ENCODE results near the gene LRRC4C.

Gene LRRC4C

DNA sequence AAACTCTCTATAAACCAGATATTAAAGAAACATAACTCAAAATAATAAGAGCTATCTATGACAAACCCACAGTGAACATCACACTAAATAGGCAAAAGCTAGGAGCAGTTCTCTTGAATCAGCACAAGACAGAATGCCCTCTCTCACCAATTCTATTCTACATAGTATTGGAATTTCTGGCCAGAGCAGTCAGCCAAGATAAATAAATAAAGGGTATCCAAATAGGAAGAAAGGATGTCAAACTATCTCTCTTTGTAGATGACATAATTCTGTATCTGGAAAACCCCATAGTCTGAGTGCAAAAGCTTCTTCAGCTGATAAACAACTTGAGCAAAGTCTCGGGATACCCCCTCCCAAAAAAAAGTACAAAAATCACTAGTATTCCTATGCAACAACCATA, 359.8 kb downstream of the LRRC4C start:
- Histone ChIP-seq H3K9me3 (ENCODE audit: control insufficient read depth, insufficient read depth, low read length) (no peaks in the 10 kb centered on the region), H3K4me3 (ENCODE audit: low read length) (no peak overlapping the region), H3K27me3 (ENCODE audit: control insufficient read depth, insufficient read depth, low read length) (no peaks in the 10 kb centered on the region), H3K27ac (ENCODE audit: low read length) (no peak overlapping the region), H3K4me1 (ENCODE audit: control insufficient read depth, insufficient read depth, low read length) (no peaks in the 10 kb centered on the region), H3K36me3 (ENCODE audit: control insufficient read depth, insufficient read depth, low read length) (no peaks in the 10 kb centered on the region)
- no CpG with 5 or more reads among the region's 1 CpG for WGBS (ENCODE audit: insufficient coverage, insufficient read length)
- no peak for DNase-seq (ENCODE audit: low read depth, low spot score)

DNA sequence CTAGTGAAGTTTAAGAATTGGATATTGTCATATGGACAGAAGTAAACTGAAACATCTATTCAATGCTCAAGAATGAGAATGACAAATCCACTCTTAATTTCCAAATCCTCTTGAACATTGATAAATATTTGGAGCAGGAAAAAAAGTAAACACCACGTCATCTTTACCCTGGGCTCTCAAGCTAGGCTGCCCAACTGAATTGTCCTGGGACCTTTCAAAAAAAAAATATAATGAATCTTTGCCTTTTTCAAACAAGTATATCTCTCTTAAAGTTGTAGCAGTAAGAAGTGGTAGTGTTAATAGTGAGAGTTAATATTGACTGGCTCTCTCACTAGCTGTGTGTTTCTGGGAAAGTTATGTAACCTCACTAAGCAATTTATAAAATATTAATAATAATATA, 374.3 kb downstream of the LRRC4C start:
- no peaks in the 10 kb centered on the region for H3K4me1 ChIP-seq (ENCODE audit: control insufficient read depth, insufficient read depth, low read length)
- no peak overlapping the region for H3K4me3 ChIP-seq (ENCODE audit: low read length)
- H3K27ac ChIP-seq (ENCODE audit: low read length), result no peak overlapping the region
- H3K9me3 ChIP-seq (ENCODE audit: control insufficient read depth, insufficient read depth, low read length), result no peaks in the 10 kb centered on the region
- H3K36me3 ChIP-seq (ENCODE audit: control insufficient read depth, insufficient read depth, low read length), result no peaks in the 10 kb centered on the region
- no peaks in the 10 kb centered on the region for H3K27me3 ChIP-seq (ENCODE audit: control insufficient read depth, insufficient read depth, low read length)
- DNase-seq (ENCODE audit: low read depth, low spot score), result no peak
- WGBS (ENCODE audit: insufficient coverage, insufficient read length), result no CpG with 5 or more reads among the region's 1 CpG

DNA sequence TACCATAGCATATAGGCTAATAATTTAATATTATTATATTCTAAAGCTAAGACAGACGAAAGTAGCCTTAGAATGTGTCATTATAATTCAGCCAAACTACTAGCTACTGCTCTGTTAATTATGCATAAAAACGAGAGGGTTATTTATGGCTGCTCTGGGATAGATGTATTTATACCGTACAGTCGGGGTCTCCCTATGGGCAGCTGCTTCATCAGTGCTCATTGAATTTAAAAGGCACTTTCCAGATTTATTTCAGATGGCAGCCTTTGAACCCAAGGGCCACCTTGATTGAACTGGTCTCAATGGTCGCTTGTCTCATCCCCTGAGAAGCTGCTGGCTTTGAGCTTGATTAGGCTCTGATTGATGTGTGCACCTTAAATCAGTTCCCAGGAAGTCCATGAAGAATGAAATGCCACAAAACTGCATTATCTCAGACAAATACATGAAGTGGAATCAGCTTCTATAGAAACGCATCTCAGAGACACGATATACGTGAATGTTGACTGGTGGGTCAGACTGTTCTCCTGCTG, 377.6 kb downstream of the LRRC4C start:
- no CpG with 5 or more reads among the region's 8 CpGs for WGBS (ENCODE audit: insufficient coverage, insufficient read length)
- H3K4me3 ChIP-seq (ENCODE audit: low read length), result no peak overlapping the region

DNA sequence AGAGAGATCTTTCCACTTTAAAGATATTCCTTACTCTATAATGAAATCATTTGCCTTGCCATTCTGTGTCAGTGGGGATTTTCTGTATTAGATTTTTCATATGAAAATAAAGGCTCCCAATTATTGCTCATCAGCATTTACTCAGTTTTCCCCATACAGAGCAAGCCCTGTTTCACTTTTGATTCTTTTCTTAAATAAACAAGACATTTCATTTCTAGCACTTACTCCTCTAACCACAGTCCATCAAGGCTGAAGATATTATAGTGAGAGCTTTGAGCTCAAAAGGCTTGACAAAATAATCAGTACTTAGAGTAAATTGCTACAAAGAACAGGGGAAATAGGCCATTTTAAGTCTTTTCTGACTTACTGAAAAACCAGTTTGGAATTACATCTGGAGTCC, 385.1 kb downstream of the LRRC4C start:
- Histone ChIP-seq H3K4me3 (ENCODE audit: low read length) (no peak overlapping the region), H3K4me1 (ENCODE audit: control insufficient read depth, insufficient read depth, low read length) (no peaks in the 10 kb centered on the region), H3K9me3 (ENCODE audit: control insufficient read depth, insufficient read depth, low read length) (peaks cover 1% of the 10 kb centered on the region; the same call in 1 of the 2 replicates), H3K27me3 (ENCODE audit: control insufficient read depth, insufficient read depth, low read length) (no peaks in the 10 kb centered on the region), H3K27ac (ENCODE audit: low read length) (no peak overlapping the region), H3K36me3 (ENCODE audit: control insufficient read depth, insufficient read depth, low read length) (no peaks in the 10 kb centered on the region)
- no peak for DNase-seq (ENCODE audit: low read depth, low spot score)

More for the DNA sequence above, 377.6 kb downstream of the LRRC4C start:
- H3K27me3 ChIP-seq (ENCODE audit: control insufficient read depth, insufficient read depth, low read length), result no peaks in the 10 kb centered on the region
- H3K36me3 ChIP-seq (ENCODE audit: control insufficient read depth, insufficient read depth, low read length), result no peaks in the 10 kb centered on the region
- H3K4me1 ChIP-seq (ENCODE audit: control insufficient read depth, insufficient read depth, low read length), result no peaks in the 10 kb centered on the region
- H3K27ac ChIP-seq (ENCODE audit: low read length), result no peak overlapping the region
- DNase-seq (ENCODE audit: low read depth, low spot score), result no peak
- H3K9me3 ChIP-seq (ENCODE audit: control insufficient read depth, insufficient read depth, low read length), result peaks cover 1% of the 10 kb centered on the region; the same call in 1 of the 2 replicates

DNA sequence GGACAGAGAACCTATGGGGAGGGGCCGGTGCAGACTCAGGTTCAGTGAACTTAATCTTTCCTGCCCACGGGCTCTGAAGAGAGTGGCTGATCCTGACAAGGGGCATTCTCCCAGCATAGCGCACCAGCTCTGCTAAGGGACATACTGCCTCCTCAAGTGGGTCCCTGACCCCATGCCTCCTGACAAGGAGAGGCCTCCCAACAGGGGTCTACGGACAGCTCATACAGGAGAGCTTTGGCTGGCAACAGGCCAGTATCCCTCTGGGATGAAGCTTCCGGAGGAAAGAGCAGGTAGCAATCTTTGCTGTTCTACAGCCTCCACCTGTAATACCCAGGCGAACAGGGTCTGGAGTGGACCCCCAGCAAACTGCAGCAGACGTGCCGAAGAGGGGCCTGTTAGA, 394.0 kb downstream of the LRRC4C start:
- Histone ChIP-seq H3K27ac (ENCODE audit: low read length) (no peak overlapping the region), H3K27me3 (ENCODE audit: control insufficient read depth, insufficient read depth, low read length) (no peaks in the 10 kb centered on the region), H3K36me3 (ENCODE audit: control insufficient read depth, insufficient read depth, low read length) (no peaks in the 10 kb centered on the region), H3K4me3 (ENCODE audit: low read length) (no peak overlapping the region), H3K4me1 (ENCODE audit: control insufficient read depth, insufficient read depth, low read length) (no peaks in the 10 kb centered on the region), H3K9me3 (ENCODE audit: control insufficient read depth, insufficient read depth, low read length) (no peaks in the 10 kb centered on the region)
- no CpG with 5 or more reads among the region's 8 CpGs for WGBS (ENCODE audit: insufficient coverage, insufficient read length)
- no peak for DNase-seq (ENCODE audit: low read depth, low spot score)

DNA sequence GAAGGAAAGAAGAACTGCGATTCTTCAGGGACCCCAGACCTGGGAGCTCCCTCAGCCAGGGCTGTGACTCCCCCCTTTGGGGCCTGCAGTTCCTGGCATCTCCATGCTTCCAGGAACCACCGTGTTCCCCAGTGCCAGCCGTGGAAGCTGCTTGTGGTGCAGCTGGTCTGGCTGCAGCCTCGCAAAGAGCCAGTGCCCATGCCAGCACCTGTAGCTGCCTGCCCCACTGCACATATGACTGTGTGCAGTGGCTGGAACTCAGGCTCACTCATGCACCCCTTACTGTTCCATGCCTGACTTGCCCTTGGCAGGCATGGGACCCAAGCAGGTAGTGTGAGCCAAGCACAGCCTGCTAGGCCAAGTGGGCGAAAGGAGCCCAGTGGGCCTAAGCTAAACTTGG, 401.3 kb downstream of the LRRC4C start:
- no peaks in the 10 kb centered on the region for H3K36me3 ChIP-seq (ENCODE audit: control insufficient read depth, insufficient read depth, low read length)

DNA sequence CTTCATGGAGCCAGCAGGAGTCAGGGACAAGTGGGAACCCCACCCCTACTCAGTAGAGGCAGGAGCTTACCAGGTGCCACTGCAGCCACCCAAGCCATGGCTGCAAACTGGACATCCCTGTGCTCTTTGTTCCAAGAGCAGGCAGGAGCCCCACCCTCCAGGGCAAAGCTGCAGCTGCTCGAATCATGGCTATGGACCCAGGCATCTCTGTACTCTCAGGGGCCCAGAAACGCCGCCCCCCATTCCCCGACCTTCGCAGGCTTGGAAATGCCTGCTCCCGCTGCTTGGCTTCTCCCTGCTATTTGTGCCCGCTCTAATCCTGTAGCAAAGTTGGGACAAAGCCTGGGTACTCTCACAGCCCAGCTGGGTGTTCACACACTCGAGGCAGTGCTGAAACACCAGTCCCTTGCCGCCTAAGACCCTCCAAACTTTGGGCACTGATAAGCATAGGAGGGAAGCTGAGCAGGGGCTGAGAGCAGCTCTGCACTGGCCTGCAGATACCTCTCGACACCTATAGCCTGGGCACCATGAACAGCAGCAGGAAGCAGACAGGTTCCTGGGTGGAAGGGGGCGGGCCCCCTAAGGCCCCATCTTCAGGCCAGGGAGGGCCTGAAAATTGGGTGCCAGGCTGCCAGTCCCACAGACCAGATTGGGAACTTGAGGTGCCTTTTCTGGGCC, 402.4 kb downstream of the LRRC4C start:
- Histone ChIP-seq H3K27ac (ENCODE audit: low read length) (no peak overlapping the region), H3K36me3 (ENCODE audit: control insufficient read depth, insufficient read depth, low read length) (no peaks in the 10 kb centered on the region), H3K4me3 (ENCODE audit: low read length) (no peak overlapping the region), H3K27me3 (ENCODE audit: control insufficient read depth, insufficient read depth, low read length) (no peaks in the 10 kb centered on the region), H3K4me1 (ENCODE audit: control insufficient read depth, insufficient read depth, low read length) (no peaks in the 10 kb centered on the region), H3K9me3 (ENCODE audit: control insufficient read depth, insufficient read depth, low read length) (no peaks in the 10 kb centered on the region)
- no CpG with 5 or more reads among the region's 11 CpGs for WGBS (ENCODE audit: insufficient coverage, insufficient read length)
- DNase-seq (ENCODE audit: low read depth, low spot score), result no peak

More for the DNA sequence above, 401.3 kb downstream of the LRRC4C start:
- no CpG with 5 or more reads among the region's 5 CpGs for WGBS (ENCODE audit: insufficient coverage, insufficient read length)
- Histone ChIP-seq H3K27ac (ENCODE audit: low read length) (no peak overlapping the region), H3K27me3 (ENCODE audit: control insufficient read depth, insufficient read depth, low read length) (no peaks in the 10 kb centered on the region), H3K4me3 (ENCODE audit: low read length) (no peak overlapping the region), H3K9me3 (ENCODE audit: control insufficient read depth, insufficient read depth, low read length) (no peaks in the 10 kb centered on the region), H3K4me1 (ENCODE audit: control insufficient read depth, insufficient read depth, low read length) (no peaks in the 10 kb centered on the region)
- no peak for DNase-seq (ENCODE audit: low read depth, low spot score)

DNA sequence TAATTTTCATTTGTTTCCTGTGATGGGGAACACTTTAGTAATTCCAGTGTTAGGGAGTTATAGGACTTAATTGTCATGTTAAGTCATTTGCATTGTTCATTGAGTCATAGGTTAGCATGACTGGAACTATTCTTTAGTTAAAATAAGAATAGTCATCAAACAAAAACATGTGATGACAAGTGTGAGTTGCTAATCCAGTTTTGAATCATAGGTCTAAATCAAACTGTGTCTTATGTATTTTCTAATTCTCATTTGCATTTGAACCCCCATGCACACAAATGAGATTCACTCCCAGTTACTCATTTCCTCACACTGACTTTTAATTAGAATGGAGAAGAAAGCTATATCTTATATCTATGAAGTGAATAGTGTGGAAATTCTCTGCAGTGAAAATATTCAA, 405.6 kb downstream of the LRRC4C start:
- no peaks in the 10 kb centered on the region for H3K4me1 ChIP-seq (ENCODE audit: control insufficient read depth, insufficient read depth, low read length)
- H3K27me3 ChIP-seq (ENCODE audit: control insufficient read depth, insufficient read depth, low read length), result no peaks in the 10 kb centered on the region
- H3K36me3 ChIP-seq (ENCODE audit: control insufficient read depth, insufficient read depth, low read length), result no peaks in the 10 kb centered on the region
- no peak for DNase-seq (ENCODE audit: low read depth, low spot score)
- H3K4me3 ChIP-seq (ENCODE audit: low read length), result no peak overlapping the region
- H3K9me3 ChIP-seq (ENCODE audit: control insufficient read depth, insufficient read depth, low read length), result no peaks in the 10 kb centered on the region
- H3K27ac ChIP-seq (ENCODE audit: low read length), result no peak overlapping the region

DNA sequence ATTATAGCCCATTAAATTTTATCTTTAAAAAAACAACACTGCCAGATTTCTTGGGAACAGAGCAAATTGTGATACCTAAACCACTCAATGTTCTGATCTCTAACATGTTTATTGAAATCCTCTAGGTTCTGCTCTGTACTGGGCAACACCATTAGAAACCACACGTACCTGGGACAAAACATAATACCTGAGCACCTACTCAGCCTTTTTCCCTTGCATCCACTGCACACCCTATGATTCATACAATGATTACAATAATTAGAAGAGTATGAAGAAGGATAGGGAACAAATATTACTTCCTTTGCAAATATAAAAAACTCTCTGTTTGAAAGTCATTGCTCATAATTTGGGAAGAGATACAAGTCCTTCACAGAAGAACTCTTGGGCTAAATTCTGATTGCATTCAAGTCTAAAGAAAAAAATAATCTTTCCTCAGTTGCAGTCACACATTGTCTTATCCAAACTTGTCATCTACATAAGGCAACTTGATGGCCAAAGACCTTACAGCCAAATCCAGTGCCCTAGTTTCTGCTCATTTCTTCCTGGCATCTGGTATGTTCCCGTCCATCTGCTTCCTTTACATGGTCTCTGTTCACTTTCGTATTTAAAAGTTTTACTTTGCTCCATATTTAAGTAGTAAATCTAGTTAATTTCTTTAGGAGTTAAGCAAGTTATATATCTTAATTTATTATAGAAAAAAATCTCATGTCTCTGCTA, 407.4 kb downstream of the LRRC4C start:
- Histone ChIP-seq H3K4me1 (ENCODE audit: control insufficient read depth, insufficient read depth, low read length) (no peaks in the 10 kb centered on the region), H3K9me3 (ENCODE audit: control insufficient read depth, insufficient read depth, low read length) (no peaks in the 10 kb centered on the region), H3K4me3 (ENCODE audit: low read length) (no peak overlapping the region), H3K36me3 (ENCODE audit: control insufficient read depth, insufficient read depth, low read length) (no peaks in the 10 kb centered on the region), H3K27ac (ENCODE audit: low read length) (no peak overlapping the region), H3K27me3 (ENCODE audit: control insufficient read depth, insufficient read depth, low read length) (no peaks in the 10 kb centered on the region)
- no peak for DNase-seq (ENCODE audit: low read depth, low spot score)
- no CpG with 5 or more reads among the region's 3 CpGs for WGBS (ENCODE audit: insufficient coverage, insufficient read length)

DNA sequence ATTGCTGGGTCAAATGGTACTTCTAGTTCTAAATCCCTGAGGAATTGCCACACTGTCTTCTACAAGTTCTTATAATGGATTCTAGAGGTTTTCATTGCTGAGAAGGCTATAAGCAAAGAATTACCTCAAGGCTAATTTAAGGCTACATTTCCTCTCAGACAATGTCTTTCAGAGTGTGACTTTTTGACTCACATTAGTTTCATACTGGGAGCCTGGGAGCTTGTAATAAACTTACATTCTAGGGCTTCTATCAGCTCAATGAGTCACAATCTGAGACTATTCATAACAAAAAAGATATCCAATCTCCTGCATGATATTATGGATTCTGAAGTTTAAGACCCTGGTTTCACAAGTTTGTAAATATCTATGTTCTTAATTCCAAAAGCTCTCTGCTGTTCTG, 408.7 kb downstream of the LRRC4C start:
- Histone ChIP-seq H3K27me3 (ENCODE audit: control insufficient read depth, insufficient read depth, low read length) (no peaks in the 10 kb centered on the region), H3K4me3 (ENCODE audit: low read length) (no peak overlapping the region), H3K27ac (ENCODE audit: low read length) (no peak overlapping the region), H3K4me1 (ENCODE audit: control insufficient read depth, insufficient read depth, low read length) (no peaks in the 10 kb centered on the region), H3K36me3 (ENCODE audit: control insufficient read depth, insufficient read depth, low read length) (no peaks in the 10 kb centered on the region), H3K9me3 (ENCODE audit: control insufficient read depth, insufficient read depth, low read length) (no peaks in the 10 kb centered on the region)
- no peak for DNase-seq (ENCODE audit: low read depth, low spot score)

DNA sequence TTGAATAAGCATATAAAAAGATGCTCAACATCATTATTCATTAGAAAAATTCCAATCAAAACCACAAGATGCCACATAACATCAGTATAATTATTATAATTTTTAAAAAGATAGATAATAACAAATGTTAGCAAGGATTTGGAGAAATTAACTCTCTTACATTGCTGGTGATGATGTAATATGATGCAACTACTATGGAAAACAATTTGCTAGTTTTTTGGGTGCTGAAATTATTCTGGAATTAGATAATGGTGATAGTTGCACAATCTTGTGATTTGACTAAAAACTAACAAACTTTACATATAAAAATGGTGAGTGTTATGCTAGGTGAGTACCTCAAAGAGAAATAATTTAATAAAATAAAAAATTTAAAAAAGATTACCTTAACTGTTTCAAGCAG, 412.2 kb downstream of the LRRC4C start:
- no peak for DNase-seq (ENCODE audit: low read depth, low spot score)
- H3K4me3 ChIP-seq (ENCODE audit: low read length), result no peak overlapping the region
- H3K36me3 ChIP-seq (ENCODE audit: control insufficient read depth, insufficient read depth, low read length), result no peaks in the 10 kb centered on the region
- no peaks in the 10 kb centered on the region for H3K9me3 ChIP-seq (ENCODE audit: control insufficient read depth, insufficient read depth, low read length)
- no peaks in the 10 kb centered on the region for H3K27me3 ChIP-seq (ENCODE audit: control insufficient read depth, insufficient read depth, low read length)
- H3K27ac ChIP-seq (ENCODE audit: low read length), result no peak overlapping the region
- no peaks in the 10 kb centered on the region for H3K4me1 ChIP-seq (ENCODE audit: control insufficient read depth, insufficient read depth, low read length)

All from iPS DF 6.9 (cell line).